HCT116 (cell line): ENCODE measurements around the gene ADAD2. TPM values are rescaled to one million over a fixed set of nuclear protein-coding genes. Genes with fewer than 3 reads are reported as not detected.

Source experiments
- ATAC-seq: fragments of 200-7000 bp; cut with Tn5 transposase; 2 replicates; pipeline ENCODE4 v1.9.1; 2020; ENCODE audit warnings: mild to moderate bottlenecking, moderate library complexity
- BruUV-seq: library from RNA; stranded (reverse); fragments of 400-500 nt; replicated peaks from 2 replicates; lab custom pipeline; 2021; lab: Mats Ljungman, UMichigan
- CTCF ChIA-PET: fragments of 300-600 bp; sonication (Branson Sonifier 250); formaldehyde crosslinking; loops from one replicate; lab custom pipeline; 2021; ENCODE audit warnings: antibody characterized with exemption; lab: Charles Lee
- POLR2A ChIA-PET: fragments of 300-600, 350-600 bp; sonication (Branson Sonifier 250); formaldehyde crosslinking; loops from one replicate; lab custom pipeline; 2021; ENCODE audit warnings: antibody characterized with exemption; lab: Charles Lee
- RAD21 ChIA-PET, 2 experiments: fragments of 300-600 bp; sonication (Branson Sonifier 250); formaldehyde crosslinking; loops; one replicate each; lab custom pipeline; 2023; ENCODE audit warnings: low total read pairs in 2 of 2; ENCODE audit not compliant: uncharacterized antibody in 2 of 2, unreplicated experiment in 2 of 2, low non-redundant PET in 1 of 2; lab: Charles Lee
- DNase-seq: peaks from one replicate; pipeline ENCODE4 v3.0.0-alpha.2; 2010; ENCODE audit warnings: low read depth, low spot score
- H2AFZ ChIP-seq: fragments of 200-600 bp; shearing (Covaris generic), sonication (generic); 2 replicates; pipeline ENCODE4 v1.6.1; 2017; ENCODE audit warnings: low read depth, mixed run types, mixed read lengths, antibody characterized with exemption, low read length; ENCODE audit not compliant: poor library complexity, severe bottlenecking
- H3K27ac ChIP-seq: 2 replicates; pipeline ENCODE4 v1.5.1; 2012; ENCODE audit warnings: low read depth, low read length
- H3K27me3 ChIP-seq: fragments of 200-600 bp; sonication (generic); 2 replicates; pipeline ENCODE4 v1.6.1; 2016; ENCODE audit warnings: mixed run types, low read length, mixed read lengths; ENCODE audit not compliant: insufficient read depth
- H3K36me3 ChIP-seq, 2 experiments: fragments of 200-500 bp in 1 of 2; fragments of 200-600 bp in 1 of 2; sonication (Bioruptor generic) in 1 of 2; sonication (generic) in 1 of 2; 2 replicates each; pipeline versions ENCODE4 v1.5.1 to v1.6.1; 2014 to 2016; ENCODE audit warnings: low read length in 2 of 2, inconsistent platforms in 1 of 2, mixed read lengths in 1 of 2, mixed run types in 1 of 2; ENCODE audit not compliant: insufficient read depth in 2 of 2, control insufficient read depth in 1 of 2
- H3K4me1 ChIP-seq, 2 experiments: fragments of 200-600 bp in 1 of 2; sonication (generic) in 1 of 2; 2 replicates each; pipeline versions ENCODE4 v1.5.1 to v1.6.1; 2012 to 2017; ENCODE audit warnings: low read length in 2 of 2, inconsistent platforms in 1 of 2, mild to moderate bottlenecking in 1 of 2, mixed read lengths in 1 of 2, mixed run types in 1 of 2, moderate library complexity in 1 of 2; ENCODE audit not compliant: insufficient read depth in 2 of 2, control insufficient read depth in 1 of 2
- H3K4me2 ChIP-seq: fragments of 200-600 bp; sonication (generic); 2 replicates; pipeline ENCODE4 v1.6.1; 2017; ENCODE audit warnings: mixed run types, low read length, mixed read lengths
- H3K4me3 ChIP-seq, 2 experiments: fragments of 200-600 bp in 1 of 2; sonication (generic) in 1 of 2; replicated peaks in 1 of 2; 2 replicates each; pipeline ENCODE4 v1.5.1; 2011 to 2016; ENCODE audit warnings: low read length in 2 of 2, control low read depth in 1 of 2, low read depth in 1 of 2, mild to moderate bottlenecking in 1 of 2, mixed read lengths in 1 of 2, mixed run types in 1 of 2
- H3K79me2 ChIP-seq: fragments of 200-600 bp; sonication (generic); 2 replicates; pipeline ENCODE4 v1.6.1; 2017; ENCODE audit warnings: mild to moderate bottlenecking, mixed run types, low read length, moderate library complexity, mixed read lengths; ENCODE audit not compliant: insufficient read depth
- H3K9ac ChIP-seq: fragments of 200-600 bp; sonication (generic); 2 replicates; pipeline ENCODE4 v1.6.1; 2016; ENCODE audit warnings: low read length, mixed read lengths
- H3K9me2 ChIP-seq: fragments of 200-600 bp; sonication (generic), shearing (Covaris generic); 2 replicates; pipeline ENCODE4 v1.6.1; 2017; ENCODE audit warnings: mixed run types, mild to moderate bottlenecking, moderate library complexity; ENCODE audit not compliant: insufficient read depth
- H3K9me3 ChIP-seq, 2 experiments: fragments of 200-500 bp in 1 of 2; fragments of 200-600 bp in 1 of 2; sonication (Bioruptor generic) in 1 of 2; sonication (generic) in 1 of 2; 2 replicates each; pipeline ENCODE4 v1.6.1; 2014 to 2017; ENCODE audit warnings: low read length in 2 of 2, mixed read lengths in 2 of 2, inconsistent platforms in 1 of 2, low read depth in 1 of 2, mild to moderate bottlenecking in 1 of 2, mixed run types in 1 of 2, moderate library complexity in 1 of 2; ENCODE audit not compliant: control insufficient read depth in 1 of 2, insufficient read depth in 1 of 2
- H4K20me1 ChIP-seq: fragments of 200-600 bp; sonication (generic), shearing (Covaris generic); 2 replicates; pipeline ENCODE4 v1.6.1; 2017; ENCODE audit warnings: mixed run types, mild to moderate bottlenecking, moderate library complexity; ENCODE audit not compliant: insufficient read depth
- ATF3 ChIP-seq: IDR thresholded peaks from 2 replicates; pipeline ENCODE4 v1.6.1; 2012
- CTCF ChIP-seq, 3 experiments: fragments of 200-600 bp in 1 of 3; sonication (generic) in 1 of 3; IDR thresholded peaks in 2 of 3; conservative IDR thresholded peaks in 1 of 3; 2 replicates each; pipeline ENCODE4 v1.5.1; 2012 to 2017; ENCODE audit warnings: low read depth in 2 of 3, low read length in 2 of 3, antibody characterized with exemption in 1 of 3, borderline replicate concordance in 1 of 3, control low read depth in 1 of 3, mild to moderate bottlenecking in 1 of 3, mixed read lengths in 1 of 3, mixed run types in 1 of 3, moderate library complexity in 1 of 3; ENCODE audit not compliant: insufficient read depth in 1 of 3
- EGR1 ChIP-seq: IDR thresholded peaks from 2 replicates; pipeline ENCODE4 v1.6.1; 2012; ENCODE audit warnings: low read depth
- EZH2 ChIP-seq: fragments of 200-600 bp; sonication (generic); IDR thresholded peaks from 2 replicates; pipeline ENCODE4 v1.6.1; 2017; ENCODE audit warnings: antibody characterized with exemption, mixed run types
- EZH2phosphoT487 ChIP-seq: fragments of 200-600 bp; IDR thresholded peaks from 2 replicates; pipeline ENCODE4 v1.6.1; 2018; ENCODE audit warnings: antibody characterized with exemption, borderline replicate concordance
- JUND ChIP-seq: IDR thresholded peaks from 2 replicates; pipeline ENCODE4 v1.6.1; 2012
- RAD21 ChIP-seq: IDR thresholded peaks from 2 replicates; pipeline ENCODE4 v1.6.1; 2012; ENCODE audit warnings: low read depth, mild to moderate bottlenecking
- SIN3A ChIP-seq: IDR thresholded peaks from 2 replicates; pipeline ENCODE4 v1.6.1; 2012; ENCODE audit warnings: low read depth
- SP1 ChIP-seq: IDR thresholded peaks from 2 replicates; pipeline ENCODE4 v1.6.1; 2012; ENCODE audit warnings: low read depth
- TCF7L2 ChIP-seq: IDR thresholded peaks from 2 replicates; pipeline ENCODE4 v1.7.0; 2011; ENCODE audit warnings: borderline replicate concordance, inconsistent platforms; ENCODE audit not compliant: insufficient read depth, insufficient read length; ENCODE audit errors: extremely low read depth
- ZFX ChIP-seq: fragments of 450-650 bp; IDR thresholded peaks from 2 replicates; pipeline ENCODE4 v1.6.1; 2017
- ZNF274 ChIP-seq: fragments of 200-500 bp; sonication (Bioruptor generic); IDR thresholded peaks from 2 replicates; pipeline ENCODE4 v1.6.1; 2014; ENCODE audit warnings: mild to moderate bottlenecking, low read depth, low read length, inconsistent platforms
- intact Hi-C: fragments of 100-400 bp; cut with micrococcal nuclease; formaldehyde crosslinking; loops from 2 replicates; pipeline ENCODE4 v1.10.0; 2022
- total RNA-seq: library from RNA; stranded (reverse); gene quantifications from one replicate; pipeline ENCODE4 v1.2.1, GENCODE V29; 2021; ENCODE audit not compliant: unreplicated experiment
- TF ChIP-seq, protein P1 (sequence below): IDR thresholded peaks from 2 replicates; pipeline ENCODE4 v1.6.1; 2011; ENCODE audit warnings: mild to moderate bottlenecking, low read length, moderate library complexity; ENCODE audit not compliant: insufficient replicate concordance; ENCODE audit errors: extremely low read depth
- TF ChIP-seq, protein P2 (sequence below): IDR thresholded peaks from 2 replicates; pipeline ENCODE4 v1.6.1; 2012
- TF ChIP-seq, protein P3 (sequence below): IDR thresholded peaks from 2 replicates; pipeline ENCODE4 v1.6.1; 2012; ENCODE audit warnings: low read depth

ADAD2 gene
- total RNA-seq, 1 experiment from 2014 or later = not detected

GRCh38 chr16:84144209-84144858 is 46.6 kb upstream of the ADAD2 start:
- ChIA-PET CTCF (interaction anchor here (0.7 to 1.2 kb wide), 2 partner anchors 28 to 42 kb away, joined by 3 to 4 read pairs; partner anchors contain the start of genes MBTPS1 and TAF1C), POLR2A (no interaction called here), RAD21 (no interaction called here)
- no peak for DNase-seq
- peak; percentile 46 for ATAC-seq
- Histone ChIP-seq H3K36me3 (no peaks in the 10 kb centered on the region), H3K27me3 (no peaks in the 10 kb centered on the region), H3K9me2 (no peaks in the 10 kb centered on the region), H3K9ac (peak overlapping the region; percentile 78), H3K79me2 (peaks cover 38% of the 10 kb centered on the region), H3K9me3 (no peaks in the 10 kb centered on the region), H3K4me2 (peak overlapping the region; percentile 83), H3K4me3 (peak overlapping the region; percentile 66 to 93), H4K20me1 (no peaks in the 10 kb centered on the region), H3K27ac (peak overlapping the region; percentile 46), H2AFZ (no peak overlapping the region), H3K4me1 (peaks cover 12 to 28% of the 10 kb centered on the region in 2 experiments)
- no TSS peak for BruUV-seq
- TF ChIP-seq RAD21 (no peak; the same call in 1 of the 2 replicates), CTCF (IDR thresholded peaks at IDR 0.05 in 2 of 3, conservative IDR thresholded peaks at IDR 0.05 in 1 of 3; ENCODE audit: borderline replicate concordance in 1 of 3, insufficient read depth in 1 of 3, low read depth in 2 of 3, low read length in 2 of 3) (peak in 2 of 3 experiments; percentile 19 to 45; a peak in 3 of 6 replicates), EGR1 (no peak), EZH2 (no peak), SP1 (no peak), ZFX (no peak), EZH2phosphoT487 (no peak), TCF7L2 (peak; percentile 78), ATF3 (no peak), JUND (no peak), SIN3A (no peak), ZNF274 (no peak)
- TF ChIP-seq, protein P1, sequence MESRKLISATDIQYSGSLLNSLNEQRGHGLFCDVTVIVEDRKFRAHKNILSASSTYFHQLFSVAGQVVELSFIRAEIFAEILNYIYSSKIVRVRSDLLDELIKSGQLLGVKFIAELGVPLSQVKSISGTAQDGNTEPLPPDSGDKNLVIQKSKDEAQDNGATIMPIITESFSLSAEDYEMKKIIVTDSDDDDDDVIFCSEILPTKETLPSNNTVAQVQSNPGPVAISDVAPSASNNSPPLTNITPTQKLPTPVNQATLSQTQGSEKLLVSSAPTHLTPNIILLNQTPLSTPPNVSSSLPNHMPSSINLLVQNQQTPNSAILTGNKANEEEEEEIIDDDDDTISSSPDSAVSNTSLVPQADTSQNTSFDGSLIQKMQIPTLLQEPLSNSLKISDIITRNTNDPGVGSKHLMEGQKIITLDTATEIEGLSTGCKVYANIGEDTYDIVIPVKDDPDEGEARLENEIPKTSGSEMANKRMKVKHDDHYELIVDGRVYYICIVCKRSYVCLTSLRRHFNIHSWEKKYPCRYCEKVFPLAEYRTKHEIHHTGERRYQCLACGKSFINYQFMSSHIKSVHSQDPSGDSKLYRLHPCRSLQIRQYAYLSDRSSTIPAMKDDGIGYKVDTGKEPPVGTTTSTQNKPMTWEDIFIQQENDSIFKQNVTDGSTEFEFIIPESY = no peak
- TF ChIP-seq, protein P2, sequence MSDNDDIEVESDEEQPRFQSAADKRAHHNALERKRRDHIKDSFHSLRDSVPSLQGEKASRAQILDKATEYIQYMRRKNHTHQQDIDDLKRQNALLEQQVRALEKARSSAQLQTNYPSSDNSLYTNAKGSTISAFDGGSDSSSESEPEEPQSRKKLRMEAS = no peak
- TF ChIP-seq, protein P3, sequence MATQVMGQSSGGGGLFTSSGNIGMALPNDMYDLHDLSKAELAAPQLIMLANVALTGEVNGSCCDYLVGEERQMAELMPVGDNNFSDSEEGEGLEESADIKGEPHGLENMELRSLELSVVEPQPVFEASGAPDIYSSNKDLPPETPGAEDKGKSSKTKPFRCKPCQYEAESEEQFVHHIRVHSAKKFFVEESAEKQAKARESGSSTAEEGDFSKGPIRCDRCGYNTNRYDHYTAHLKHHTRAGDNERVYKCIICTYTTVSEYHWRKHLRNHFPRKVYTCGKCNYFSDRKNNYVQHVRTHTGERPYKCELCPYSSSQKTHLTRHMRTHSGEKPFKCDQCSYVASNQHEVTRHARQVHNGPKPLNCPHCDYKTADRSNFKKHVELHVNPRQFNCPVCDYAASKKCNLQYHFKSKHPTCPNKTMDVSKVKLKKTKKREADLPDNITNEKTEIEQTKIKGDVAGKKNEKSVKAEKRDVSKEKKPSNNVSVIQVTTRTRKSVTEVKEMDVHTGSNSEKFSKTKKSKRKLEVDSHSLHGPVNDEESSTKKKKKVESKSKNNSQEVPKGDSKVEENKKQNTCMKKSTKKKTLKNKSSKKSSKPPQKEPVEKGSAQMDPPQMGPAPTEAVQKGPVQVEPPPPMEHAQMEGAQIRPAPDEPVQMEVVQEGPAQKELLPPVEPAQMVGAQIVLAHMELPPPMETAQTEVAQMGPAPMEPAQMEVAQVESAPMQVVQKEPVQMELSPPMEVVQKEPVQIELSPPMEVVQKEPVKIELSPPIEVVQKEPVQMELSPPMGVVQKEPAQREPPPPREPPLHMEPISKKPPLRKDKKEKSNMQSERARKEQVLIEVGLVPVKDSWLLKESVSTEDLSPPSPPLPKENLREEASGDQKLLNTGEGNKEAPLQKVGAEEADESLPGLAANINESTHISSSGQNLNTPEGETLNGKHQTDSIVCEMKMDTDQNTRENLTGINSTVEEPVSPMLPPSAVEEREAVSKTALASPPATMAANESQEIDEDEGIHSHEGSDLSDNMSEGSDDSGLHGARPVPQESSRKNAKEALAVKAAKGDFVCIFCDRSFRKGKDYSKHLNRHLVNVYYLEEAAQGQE = no peak
- intact Hi-C loops = loop anchor here (2.0 kb wide), 2 partner anchors 28 to 42 kb away; partner anchors contain the start of genes MBTPS1 and TAF1C
